Measurements from ENCODE around the gene LHFPL3. TPM values are rescaled to one million over a fixed set of nuclear protein-coding genes. Genes with fewer than 3 reads are reported as not detected.

LHFPL3 gene
- polyA plus RNA-seq, 1 donor from 2014 or later, result 5.6 TPM

DNA sequence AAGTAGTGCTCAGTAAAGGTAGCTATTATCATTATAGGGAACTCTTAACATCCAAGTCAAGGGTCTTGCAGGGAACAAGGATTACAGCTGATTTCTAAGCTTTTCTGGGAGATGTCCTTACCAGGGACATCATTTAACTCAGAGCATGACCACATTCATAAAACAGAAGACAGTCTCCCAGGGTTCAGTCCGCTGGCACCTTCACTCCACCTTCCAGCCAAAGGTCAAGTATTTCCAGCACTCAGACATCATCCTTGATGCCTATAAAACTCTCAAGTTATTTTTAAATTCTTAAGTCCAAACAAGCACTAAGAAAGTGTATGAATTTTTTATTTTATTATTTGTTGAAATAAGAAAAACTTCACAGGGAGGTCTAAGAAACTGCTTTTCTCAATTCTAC, 565.9 kb downstream of the LHFPL3 start:
- TF ChIP-seq CTCF (IDR thresholded peaks at IDR 0.05; ENCODE audit: poor library complexity, severe bottlenecking), result no peak
- no peak for TF ChIP-seq EP300 (conservative IDR thresholded peaks at IDR 0.05; ENCODE audit: poor library complexity, severe bottlenecking)
- no peak for TF ChIP-seq MXI1 (conservative IDR thresholded peaks at IDR 0.05; ENCODE audit: poor library complexity, severe bottlenecking)
- TF ChIP-seq EZH2 (IDR thresholded peaks at IDR 0.05; ENCODE audit: borderline replicate concordance, insufficient read depth, low read length, poor library complexity, severe bottlenecking), result no peak
- no peak for TF ChIP-seq TAF1 (IDR thresholded peaks at IDR 0.05; ENCODE audit: low read depth)
- no peak for TF ChIP-seq POLR2AphosphoS5 (IDR thresholded peaks at IDR 0.05)
- TF ChIP-seq, protein P1, sequence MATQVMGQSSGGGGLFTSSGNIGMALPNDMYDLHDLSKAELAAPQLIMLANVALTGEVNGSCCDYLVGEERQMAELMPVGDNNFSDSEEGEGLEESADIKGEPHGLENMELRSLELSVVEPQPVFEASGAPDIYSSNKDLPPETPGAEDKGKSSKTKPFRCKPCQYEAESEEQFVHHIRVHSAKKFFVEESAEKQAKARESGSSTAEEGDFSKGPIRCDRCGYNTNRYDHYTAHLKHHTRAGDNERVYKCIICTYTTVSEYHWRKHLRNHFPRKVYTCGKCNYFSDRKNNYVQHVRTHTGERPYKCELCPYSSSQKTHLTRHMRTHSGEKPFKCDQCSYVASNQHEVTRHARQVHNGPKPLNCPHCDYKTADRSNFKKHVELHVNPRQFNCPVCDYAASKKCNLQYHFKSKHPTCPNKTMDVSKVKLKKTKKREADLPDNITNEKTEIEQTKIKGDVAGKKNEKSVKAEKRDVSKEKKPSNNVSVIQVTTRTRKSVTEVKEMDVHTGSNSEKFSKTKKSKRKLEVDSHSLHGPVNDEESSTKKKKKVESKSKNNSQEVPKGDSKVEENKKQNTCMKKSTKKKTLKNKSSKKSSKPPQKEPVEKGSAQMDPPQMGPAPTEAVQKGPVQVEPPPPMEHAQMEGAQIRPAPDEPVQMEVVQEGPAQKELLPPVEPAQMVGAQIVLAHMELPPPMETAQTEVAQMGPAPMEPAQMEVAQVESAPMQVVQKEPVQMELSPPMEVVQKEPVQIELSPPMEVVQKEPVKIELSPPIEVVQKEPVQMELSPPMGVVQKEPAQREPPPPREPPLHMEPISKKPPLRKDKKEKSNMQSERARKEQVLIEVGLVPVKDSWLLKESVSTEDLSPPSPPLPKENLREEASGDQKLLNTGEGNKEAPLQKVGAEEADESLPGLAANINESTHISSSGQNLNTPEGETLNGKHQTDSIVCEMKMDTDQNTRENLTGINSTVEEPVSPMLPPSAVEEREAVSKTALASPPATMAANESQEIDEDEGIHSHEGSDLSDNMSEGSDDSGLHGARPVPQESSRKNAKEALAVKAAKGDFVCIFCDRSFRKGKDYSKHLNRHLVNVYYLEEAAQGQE (IDR thresholded peaks at IDR 0.05; ENCODE audit: borderline replicate concordance), result no peak
- no peak for TF ChIP-seq RAD21 (conservative IDR thresholded peaks at IDR 0.05)
- no peak for TF ChIP-seq SMC3 (conservative IDR thresholded peaks at IDR 0.05; ENCODE audit: poor library complexity)
- H4K20me1 ChIP-seq (ENCODE audit: insufficient read depth), result no peaks in the 10 kb centered on the region
- no peak overlapping the region for H2AFZ ChIP-seq (ENCODE audit: low read depth, low read length)
- H3K79me2 ChIP-seq (replicated peaks; ENCODE audit: insufficient read depth, low read length), result no peaks in the 10 kb centered on the region
- H3K27me3 ChIP-seq (ENCODE audit: insufficient read depth, low read depth, low read length), result no peaks in the 10 kb centered on the region
- no peak overlapping the region for H3K4me3 ChIP-seq (ENCODE audit: low read length)
- H3K27ac ChIP-seq (ENCODE audit: low read length), result no peak overlapping the region
- no peak overlapping the region for H3K9ac ChIP-seq (ENCODE audit: low read length)
- no peaks in the 10 kb centered on the region for H3K9me2 ChIP-seq (ENCODE audit: insufficient read depth, low read length)
- H3K36me3 ChIP-seq (ENCODE audit: insufficient read depth, low read length), result no peaks in the 10 kb centered on the region
- no peaks in the 10 kb centered on the region for H3K9me3 ChIP-seq (ENCODE audit: low read length)
- H3K4me2 ChIP-seq (ENCODE audit: low read length), result no peak overlapping the region
- H3F3A ChIP-seq (ENCODE audit: insufficient read depth, low read length, poor library complexity, severe bottlenecking), result no peaks in the 10 kb centered on the region

GRCh38 chr7:104894726-104895521, 566.5 kb downstream of the LHFPL3 start:
- no peaks in the 10 kb centered on the region for H3F3A ChIP-seq (ENCODE audit: insufficient read depth, low read length, poor library complexity, severe bottlenecking)

More at GRCh38 chr7:104894726-104895521, 566.5 kb downstream of the LHFPL3 start:
- Histone ChIP-seq H3K9me2 (ENCODE audit: insufficient read depth, low read length) (no peaks in the 10 kb centered on the region), H2AFZ (ENCODE audit: low read depth, low read length) (no peak overlapping the region), H3K4me3 (ENCODE audit: low read length) (no peak overlapping the region), H3K9ac (ENCODE audit: low read length) (no peak overlapping the region), H3K79me2 (replicated peaks; ENCODE audit: insufficient read depth, low read length) (no peaks in the 10 kb centered on the region), H4K20me1 (ENCODE audit: insufficient read depth) (no peaks in the 10 kb centered on the region), H3K36me3 (ENCODE audit: insufficient read depth, low read length) (no peaks in the 10 kb centered on the region), H3K9me3 (ENCODE audit: low read length) (no peaks in the 10 kb centered on the region), H3K4me2 (ENCODE audit: low read length) (no peak overlapping the region), H3K27ac (ENCODE audit: low read length) (no peak overlapping the region), H3K27me3 (ENCODE audit: insufficient read depth, low read depth, low read length) (no peaks in the 10 kb centered on the region)
- no peak for TF ChIP-seq SMC3 (conservative IDR thresholded peaks at IDR 0.05; ENCODE audit: poor library complexity)
- TF ChIP-seq, protein P1 (IDR thresholded peaks at IDR 0.05; ENCODE audit: borderline replicate concordance), result no peak
- TF ChIP-seq EZH2 (IDR thresholded peaks at IDR 0.05; ENCODE audit: borderline replicate concordance, insufficient read depth, low read length, poor library complexity, severe bottlenecking), result no peak
- no peak for TF ChIP-seq POLR2AphosphoS5 (IDR thresholded peaks at IDR 0.05)
- no peak for TF ChIP-seq TAF1 (IDR thresholded peaks at IDR 0.05; ENCODE audit: low read depth)
- no peak for TF ChIP-seq MXI1 (conservative IDR thresholded peaks at IDR 0.05; ENCODE audit: poor library complexity, severe bottlenecking)
- no peak for TF ChIP-seq EP300 (conservative IDR thresholded peaks at IDR 0.05; ENCODE audit: poor library complexity, severe bottlenecking)
- TF ChIP-seq CTCF (IDR thresholded peaks at IDR 0.05; ENCODE audit: poor library complexity, severe bottlenecking), result no peak
- no peak for TF ChIP-seq RAD21 (conservative IDR thresholded peaks at IDR 0.05)
